Measurements from ENCODE around the gene CLASRP.

Gene CLASRP

GRCh38 chr19:45016388-45017314, 22.2 kb upstream of the CLASRP start:
- peak in 41 of 42 donors; percentile 52 to 94 (median 82) for DNase-seq
- intact Hi-C loops (cut with DNase I), result loop anchor here (5.0 kb wide), 1 partner anchor 41 kb away; no protein-coding TSS in a partner anchor

- DNase-seq, result no peak
- intact Hi-C loops (cut with DNase I), result loop anchor here (5.0 kb wide), 1 partner anchor 38 kb away; no protein-coding TSS in a partner anchor
These were observed 19.7 kb upstream of the CLASRP start for GRCh38 chr19:45019187-45019586.

GRCh38 chr19:45020071-45020470, 18.8 kb upstream of the CLASRP start:
- intact Hi-C loops (cut with DNase I), result no loop called here
- no peak for DNase-seq

- no peak for DNase-seq
- intact Hi-C loops (cut with DNase I), result no loop called here
These were observed 16.9 kb upstream of the CLASRP start for GRCh38 chr19:45021971-45022370.

- intact Hi-C loops (cut with DNase I), result no loop called here
These were observed 15.8 kb upstream of the CLASRP start for GRCh38 chr19:45023048-45023447.

GRCh38 chr19:45025264-45025663, 13.6 kb upstream of the CLASRP start:
- DNase-seq, result no peak
- intact Hi-C loops (cut with DNase I), result no loop called here

More at GRCh38 chr19:45023048-45023447, 15.8 kb upstream of the CLASRP start:
- no peak for DNase-seq

GRCh38 chr19:45027371-45027770, 11.5 kb upstream of the CLASRP start:
- intact Hi-C loops (cut with DNase I), result no loop called here
- no peak for DNase-seq

- DNase-seq, result no peak
- intact Hi-C loops (cut with DNase I), result no loop called here
These were observed 8.0 kb upstream of the CLASRP start for GRCh38 chr19:45030825-45031224.

- intact Hi-C loops (cut with DNase I), result no loop called here
- DNase-seq, result no peak
These were observed 6.4 kb upstream of the CLASRP start for GRCh38 chr19:45032421-45032820.

GRCh38 chr19:45035755-45036154, 3.1 kb upstream of the CLASRP start:
- intact Hi-C loops (cut with DNase I), result loop anchor here (5.0 kb wide), 1 partner anchor 142 kb away; the partner anchor contains the start of genes BLOC1S3 and TRAPPC6A

GRCh38 chr19:45037393-45038169, 1.3 kb upstream of the CLASRP start:
- no peak for DNase-seq
- intact Hi-C loops (cut with DNase I), result loop anchor here (5.0 kb wide), 1 partner anchor 140 kb away; the partner anchor contains the start of genes BLOC1S3 and TRAPPC6A

More at GRCh38 chr19:45035755-45036154, 3.1 kb upstream of the CLASRP start:
- DNase-seq, result no peak

- intact Hi-C loops (cut with DNase I), result no loop called here
- no peak for DNase-seq
These were observed 1.4 kb downstream of the CLASRP start for GRCh38 chr19:45040059-45040771.

GRCh38 chr19:45041125-45041524, 2.3 kb downstream of the CLASRP start:
- no peak for DNase-seq
- intact Hi-C loops (cut with DNase I), result no loop called here

- intact Hi-C loops (cut with DNase I), result no loop called here
These were observed 7.0 kb downstream of the CLASRP start for GRCh38 chr19:45045671-45046353.

GRCh38 chr19:45046355-45046754, 7.5 kb downstream of the CLASRP start:
- DNase-seq, result peak in 1 of 42 donors; percentile 40
- intact Hi-C loops (cut with DNase I), result no loop called here

More at GRCh38 chr19:45045671-45046353, 7.0 kb downstream of the CLASRP start:
- DNase-seq, result peak; percentile 68 to 96 (median 90)

GRCh38 chr19:45047188-45047797, 8.4 kb downstream of the CLASRP start:
- intact Hi-C loops (cut with DNase I), result no loop called here
- no peak for DNase-seq

- peak in 23 of 42 donors; percentile 16 to 69 (median 35) for DNase-seq
- intact Hi-C loops (cut with DNase I), result no loop called here
These were observed 10.4 kb downstream of the CLASRP start for GRCh38 chr19:45049073-45049736.

All from head of caudate nucleus (tissue), 42 donors.